Prostate gland (tissue), 2 donors: ENCODE data around the gene SRSF3.

ENCODE experiments used
- POLR2A ChIP-seq: fragments of 450-650 bp; IDR thresholded peaks from one replicate; pipeline ENCODE4 v1.6.1; 2016; ENCODE audit warnings: antibody characterized with exemption, mild to moderate bottlenecking
- TF ChIP-seq, protein P1 (sequence below), 4 experiments: fragments of 200-600 bp in 2 of 4; fragments of 450-650 bp in 2 of 4; sonication (generic) in 2 of 4; IDR thresholded peaks; 1 replicate in 3 of 4; 2 replicates in 1 of 4; pipeline ENCODE4 v1.5.1; 2016 to 2019; ENCODE audit warnings: antibody characterized with exemption in 4 of 4, mild to moderate bottlenecking in 2 of 4, moderate library complexity in 2 of 4

DNA sequence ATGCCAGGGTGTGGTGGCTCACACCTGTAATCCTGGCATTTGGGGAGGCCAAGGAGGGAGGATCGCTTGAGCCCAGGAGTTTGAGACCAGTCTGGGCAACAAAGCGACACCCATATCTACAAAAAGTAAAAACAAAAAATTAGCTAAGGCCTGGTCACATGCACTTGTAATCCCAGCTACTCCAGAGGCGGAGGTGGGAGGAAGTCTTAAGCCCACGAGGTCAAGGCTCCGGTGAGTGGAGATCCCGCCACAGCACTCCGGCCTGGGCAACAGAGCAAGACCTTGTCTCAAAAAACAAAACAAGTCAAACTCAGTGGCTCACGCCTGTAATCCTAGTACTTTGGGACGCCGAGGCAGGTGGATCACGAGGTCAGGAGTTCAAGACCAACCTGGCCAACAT is 35.6 kb downstream of the SRSF3 start:
- TF ChIP-seq, protein P1, sequence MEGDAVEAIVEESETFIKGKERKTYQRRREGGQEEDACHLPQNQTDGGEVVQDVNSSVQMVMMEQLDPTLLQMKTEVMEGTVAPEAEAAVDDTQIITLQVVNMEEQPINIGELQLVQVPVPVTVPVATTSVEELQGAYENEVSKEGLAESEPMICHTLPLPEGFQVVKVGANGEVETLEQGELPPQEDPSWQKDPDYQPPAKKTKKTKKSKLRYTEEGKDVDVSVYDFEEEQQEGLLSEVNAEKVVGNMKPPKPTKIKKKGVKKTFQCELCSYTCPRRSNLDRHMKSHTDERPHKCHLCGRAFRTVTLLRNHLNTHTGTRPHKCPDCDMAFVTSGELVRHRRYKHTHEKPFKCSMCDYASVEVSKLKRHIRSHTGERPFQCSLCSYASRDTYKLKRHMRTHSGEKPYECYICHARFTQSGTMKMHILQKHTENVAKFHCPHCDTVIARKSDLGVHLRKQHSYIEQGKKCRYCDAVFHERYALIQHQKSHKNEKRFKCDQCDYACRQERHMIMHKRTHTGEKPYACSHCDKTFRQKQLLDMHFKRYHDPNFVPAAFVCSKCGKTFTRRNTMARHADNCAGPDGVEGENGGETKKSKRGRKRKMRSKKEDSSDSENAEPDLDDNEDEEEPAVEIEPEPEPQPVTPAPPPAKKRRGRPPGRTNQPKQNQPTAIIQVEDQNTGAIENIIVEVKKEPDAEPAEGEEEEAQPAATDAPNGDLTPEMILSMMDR (IDR thresholded peaks at IDR 0.05) = no peak
- no peak for TF ChIP-seq POLR2A
